Measurements from ENCODE around the gene ADIRF. TPM values are rescaled to one million over a fixed set of nuclear protein-coding genes. Genes with fewer than 3 reads are reported as not detected.
"Not testable (repeated sequence)": the region's sequence is repeated elsewhere in the genome, so short reads cannot be mapped to it uniquely, and the experiment has no call there.

The ADIRF gene
- polyA plus RNA-seq, 4 donors, result 2.9 to 1,065 (median 471) TPM

DNA sequence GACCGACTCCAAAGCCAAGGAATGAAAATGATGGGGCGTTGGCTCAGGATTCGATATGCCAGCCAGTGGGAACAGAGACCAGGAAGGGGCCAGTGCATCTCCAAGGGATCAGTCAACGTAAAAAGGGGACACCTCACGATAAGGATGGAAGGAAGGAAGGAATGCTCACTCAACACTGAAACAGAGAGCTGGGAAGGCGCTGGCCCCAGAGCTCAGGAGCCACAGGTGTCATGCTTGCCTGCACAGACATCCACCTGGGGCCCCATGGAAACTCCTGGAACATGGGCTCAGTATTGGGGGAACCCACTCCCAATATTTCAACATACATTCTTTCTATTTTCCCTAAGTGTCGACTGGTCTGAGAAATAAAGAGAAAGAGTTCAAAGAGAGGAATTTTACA, 16.2 kb upstream of the ADIRF start:
- Histone ChIP-seq H3K4me1 (ENCODE audit: control insufficient read depth in 3 of 3, insufficient read depth in 2 of 3, low read depth in 1 of 3, low read length in 2 of 3) (peaks cover 0 to 12% (median 0%) of the 10 kb centered on the region in 3 donors), H3K36me3 (ENCODE audit: control insufficient read depth in 3 of 3, insufficient read depth in 2 of 3, low read depth in 1 of 3, low read length in 3 of 3) (no peaks in the 10 kb centered on the region), H3K4me3 (ENCODE audit: low read depth in 1 of 3, low read length in 3 of 3) (no peak overlapping the region), H3K27ac (ENCODE audit: low read depth in 1 of 3, low read length in 2 of 3) (no peak overlapping the region), H3K9me3 (ENCODE audit: control insufficient read depth in 2 of 2, insufficient read depth in 1 of 2, low read depth in 1 of 2, low read length in 1 of 2) (peaks cover 0 to 26% of the 10 kb centered on the region in 2 donors), H3K27me3 (ENCODE audit: control insufficient read depth in 3 of 3, insufficient read depth in 3 of 3, low read length in 3 of 3) (peaks cover 0 to 4% (median 0%) of the 10 kb centered on the region in 3 donors)
- no peak for DNase-seq
- 86 to 91% (median 88%) methylated on average over 7 of the region's 7 CpGs for WGBS, 3 donors
- no peak for FAIRE-seq

DNA sequence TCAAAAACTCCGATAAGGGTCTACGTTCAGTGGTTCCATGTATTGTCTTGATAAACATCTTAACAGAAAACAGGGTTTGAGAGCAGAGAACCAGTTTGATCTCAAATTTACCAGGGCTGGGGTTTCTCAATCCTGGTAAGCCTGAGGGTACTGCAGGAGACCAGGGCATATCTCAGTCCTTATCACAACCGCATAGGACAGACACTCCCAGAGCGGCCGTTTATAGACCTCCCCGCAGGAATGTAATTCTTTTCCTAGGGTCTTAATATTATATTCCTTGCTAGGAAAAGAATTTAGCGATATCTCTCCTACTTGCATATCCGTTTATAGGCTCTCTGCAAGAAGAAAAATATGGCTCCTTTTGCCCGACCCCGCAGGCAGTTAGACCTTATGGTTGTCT, 15.6 kb upstream of the ADIRF start:
- not testable (repeated sequence) for H3K27me3 ChIP-seq (ENCODE audit: control insufficient read depth in 3 of 3, insufficient read depth in 3 of 3, low read length in 3 of 3); H3K4me3 ChIP-seq (ENCODE audit: low read depth in 1 of 3, low read length in 3 of 3); FAIRE-seq; H3K36me3 ChIP-seq (ENCODE audit: control insufficient read depth in 3 of 3, insufficient read depth in 2 of 3, low read depth in 1 of 3, low read length in 3 of 3); H3K27ac ChIP-seq (ENCODE audit: low read depth in 1 of 3, low read length in 2 of 3); DNase-seq
- WGBS, 3 donors, result 94 to 95% (median 94%) methylated on average over 10 of the region's 10 CpGs
- H3K9me3 ChIP-seq (ENCODE audit: control insufficient read depth in 2 of 2, insufficient read depth in 1 of 2, low read depth in 1 of 2, low read length in 1 of 2), result peaks cover 0 to 26% of the 10 kb centered on the region in 2 donors
- peaks cover 0 to 12% (median 0%) of the 10 kb centered on the region in 3 donors for H3K4me1 ChIP-seq (ENCODE audit: control insufficient read depth in 3 of 3, insufficient read depth in 2 of 3, low read depth in 1 of 3, low read length in 2 of 3)

DNA sequence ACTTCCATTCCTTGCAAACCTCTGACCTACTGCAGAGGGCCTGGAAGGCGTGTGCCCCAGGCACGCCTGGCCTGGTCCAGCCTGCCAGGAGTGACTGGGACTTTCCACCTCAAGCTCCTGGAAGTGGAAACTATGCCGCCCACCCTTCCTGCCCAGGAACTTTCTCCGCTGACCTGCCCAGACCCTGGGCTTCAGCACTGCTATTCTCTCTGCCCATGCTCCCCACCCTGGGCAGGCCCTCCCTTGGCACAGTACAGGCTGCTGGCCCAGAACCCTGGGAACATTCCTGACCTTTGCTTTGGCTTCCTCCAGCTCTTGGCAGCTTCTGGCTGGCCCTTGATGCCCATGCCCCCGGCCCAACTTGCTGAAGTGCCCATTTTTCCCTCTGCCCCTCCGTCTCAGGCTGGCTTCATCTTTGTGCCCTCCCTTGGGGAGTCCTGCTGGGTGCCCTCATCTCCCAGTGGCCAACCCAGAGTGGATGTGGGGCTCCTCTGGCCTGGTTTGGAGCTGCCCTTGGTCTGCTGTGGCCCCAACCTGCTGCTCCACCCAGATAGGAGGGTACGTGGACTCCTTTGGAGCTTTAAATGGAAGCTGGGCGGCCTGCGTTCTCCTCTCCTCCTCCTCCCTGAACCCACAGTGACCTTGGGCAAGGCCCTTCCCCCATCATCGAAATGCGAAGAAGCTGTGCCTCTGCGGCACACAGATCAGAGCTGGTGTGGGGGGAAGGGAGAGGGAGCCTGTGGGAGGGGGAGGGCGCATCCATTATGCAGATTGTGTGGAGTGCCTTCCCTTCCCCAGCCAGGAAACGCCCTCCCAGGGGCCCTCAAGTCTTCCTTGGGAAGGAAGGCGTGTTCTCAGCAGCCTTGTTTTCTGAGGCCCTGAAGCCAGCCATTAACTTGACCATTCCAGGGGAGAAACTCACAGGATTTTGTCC, 14.3 kb upstream of the ADIRF start:
- H3K4me1 ChIP-seq (ENCODE audit: control insufficient read depth in 3 of 3, insufficient read depth in 2 of 3, low read depth in 1 of 3, low read length in 2 of 3), result peaks cover 0 to 12% (median 0%) of the 10 kb centered on the region in 3 donors
- H3K27ac ChIP-seq (ENCODE audit: low read depth in 1 of 3, low read length in 2 of 3), result peak overlapping the region in 2 of 3 donors; percentile 45 to 78
- WGBS, 3 donors, result 65 to 88% (median 76%) methylated on average over 15 of the region's 15 CpGs
- DNase-seq, result peak in 1 of 2 donors; percentile 46
- no peak for FAIRE-seq
- peaks cover 0 to 4% (median 0%) of the 10 kb centered on the region in 3 donors for H3K27me3 ChIP-seq (ENCODE audit: control insufficient read depth in 3 of 3, insufficient read depth in 3 of 3, low read length in 3 of 3)
- H3K4me3 ChIP-seq (ENCODE audit: low read depth in 1 of 3, low read length in 3 of 3), result no peak overlapping the region
- H3K36me3 ChIP-seq (ENCODE audit: control insufficient read depth in 3 of 3, insufficient read depth in 2 of 3, low read depth in 1 of 3, low read length in 3 of 3), result no peaks in the 10 kb centered on the region
- H3K9me3 ChIP-seq (ENCODE audit: control insufficient read depth in 2 of 2, insufficient read depth in 1 of 2, low read depth in 1 of 2, low read length in 1 of 2), result peaks cover 0 to 26% of the 10 kb centered on the region in 2 donors

DNA sequence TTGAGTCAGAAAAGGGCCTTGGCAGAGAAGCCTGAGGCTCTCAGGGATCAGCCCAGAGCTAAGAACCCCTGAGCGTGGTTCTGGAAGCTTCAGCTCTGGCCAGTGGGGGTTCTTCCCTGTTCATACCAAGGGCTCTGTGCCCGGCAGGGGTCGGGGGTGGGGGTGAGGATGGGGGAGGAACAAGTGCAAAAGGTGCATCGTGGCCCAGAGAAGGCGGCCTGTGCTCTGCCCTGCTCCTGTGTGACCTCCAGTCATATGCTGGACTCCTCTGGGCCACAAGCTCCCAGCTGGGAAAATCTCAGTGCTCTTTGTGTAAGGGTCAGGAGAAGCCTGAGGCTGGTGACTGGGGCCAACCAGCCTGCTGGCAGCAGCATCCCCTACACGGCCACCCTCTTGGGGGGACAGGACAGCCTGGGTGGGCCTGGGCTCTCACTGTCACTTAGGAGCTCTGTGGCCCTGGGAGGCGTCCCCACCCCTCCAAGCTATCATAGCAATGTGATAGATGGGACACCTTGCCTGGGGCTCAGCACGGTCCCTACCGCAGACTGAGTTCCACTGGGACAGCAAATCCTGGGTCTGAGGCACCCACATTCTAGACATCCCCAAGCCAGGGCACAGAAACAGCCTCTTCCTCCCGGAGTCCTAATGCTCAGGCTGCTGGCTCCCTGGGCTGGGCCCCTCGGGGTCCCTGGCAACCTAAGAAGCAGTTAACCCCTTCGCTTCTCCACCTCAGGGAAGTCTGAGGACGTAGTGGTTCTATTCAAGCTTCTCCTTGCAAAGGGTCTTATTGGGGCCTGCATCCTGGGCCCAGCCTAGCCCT, 13.4 kb upstream of the ADIRF start:
- Histone ChIP-seq H3K27ac (ENCODE audit: low read depth in 1 of 3, low read length in 2 of 3) (peak overlapping the region in 2 of 3 donors; percentile 13 to 78), H3K9me3 (ENCODE audit: control insufficient read depth in 2 of 2, insufficient read depth in 1 of 2, low read depth in 1 of 2, low read length in 1 of 2) (peaks cover 0 to 26% of the 10 kb centered on the region in 2 donors), H3K4me3 (ENCODE audit: low read depth in 1 of 3, low read length in 3 of 3) (no peak overlapping the region), H3K4me1 (ENCODE audit: control insufficient read depth in 3 of 3, insufficient read depth in 2 of 3, low read depth in 1 of 3, low read length in 2 of 3) (peaks cover 0 to 12% (median 0%) of the 10 kb centered on the region in 3 donors), H3K36me3 (ENCODE audit: control insufficient read depth in 3 of 3, insufficient read depth in 2 of 3, low read depth in 1 of 3, low read length in 3 of 3) (no peaks in the 10 kb centered on the region), H3K27me3 (ENCODE audit: control insufficient read depth in 3 of 3, insufficient read depth in 3 of 3, low read length in 3 of 3) (peaks cover 0 to 4% (median 0%) of the 10 kb centered on the region in 3 donors)
- FAIRE-seq (no peak), DNase-seq (no peak)
- 68 to 86% (median 84%) methylated on average over 13 of the region's 13 CpGs for WGBS, 3 donors

DNA sequence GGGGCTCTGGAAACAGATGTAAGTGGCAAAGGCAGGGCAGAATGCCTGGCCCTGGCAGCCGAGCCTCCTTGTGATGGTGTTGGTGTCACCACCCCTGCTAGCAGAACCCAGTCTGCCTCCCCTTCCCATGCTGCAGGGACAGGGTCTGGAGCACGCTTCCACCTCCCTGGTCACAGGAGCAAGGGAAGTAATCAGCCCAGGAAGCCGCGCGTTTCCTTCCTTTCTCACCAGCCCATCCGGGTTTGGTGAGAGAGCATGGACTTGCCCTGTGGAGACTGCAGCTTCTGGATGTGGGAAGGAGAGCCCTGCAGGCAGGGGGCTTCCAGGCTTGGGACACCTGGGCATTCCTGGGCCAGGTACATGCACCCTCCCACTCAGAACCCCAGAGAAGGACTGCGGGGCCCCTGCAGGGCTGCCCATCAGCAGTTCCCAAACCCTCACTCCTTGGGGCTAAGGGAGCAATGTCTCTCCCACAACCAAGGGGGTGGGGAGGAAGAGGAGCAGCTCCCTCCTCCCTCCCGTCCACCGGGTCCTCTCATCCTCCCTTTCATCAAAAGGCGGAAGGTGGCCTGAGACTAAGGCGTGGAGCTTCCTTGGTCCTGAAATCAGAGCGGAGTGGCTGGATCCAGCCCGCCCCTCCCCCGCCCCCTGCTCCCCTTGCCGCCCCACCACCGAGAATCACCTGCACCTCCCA, 12.6 kb upstream of the ADIRF start:
- Histone ChIP-seq H3K4me3 (ENCODE audit: low read depth in 1 of 3, low read length in 3 of 3) (peak overlapping the region in 1 of 3 donors; percentile 12), H3K4me1 (ENCODE audit: control insufficient read depth in 3 of 3, insufficient read depth in 2 of 3, low read depth in 1 of 3, low read length in 2 of 3) (peaks cover 0 to 12% (median 0%) of the 10 kb centered on the region in 3 donors), H3K27me3 (ENCODE audit: control insufficient read depth in 3 of 3, insufficient read depth in 3 of 3, low read length in 3 of 3) (peaks cover 0 to 4% (median 0%) of the 10 kb centered on the region in 3 donors), H3K9me3 (ENCODE audit: control insufficient read depth in 2 of 2, insufficient read depth in 1 of 2, low read depth in 1 of 2, low read length in 1 of 2) (peaks cover 0 to 26% of the 10 kb centered on the region in 2 donors), H3K36me3 (ENCODE audit: control insufficient read depth in 3 of 3, insufficient read depth in 2 of 3, low read depth in 1 of 3, low read length in 3 of 3) (no peaks in the 10 kb centered on the region), H3K27ac (ENCODE audit: low read depth in 1 of 3, low read length in 2 of 3) (peak overlapping the region in 1 of 3 donors; percentile 78)
- FAIRE-seq (no peak), DNase-seq (no peak)
- WGBS, 3 donors, result 65 to 82% (median 75%) methylated on average over 10 to 16 of the region's 16 CpGs

DNA sequence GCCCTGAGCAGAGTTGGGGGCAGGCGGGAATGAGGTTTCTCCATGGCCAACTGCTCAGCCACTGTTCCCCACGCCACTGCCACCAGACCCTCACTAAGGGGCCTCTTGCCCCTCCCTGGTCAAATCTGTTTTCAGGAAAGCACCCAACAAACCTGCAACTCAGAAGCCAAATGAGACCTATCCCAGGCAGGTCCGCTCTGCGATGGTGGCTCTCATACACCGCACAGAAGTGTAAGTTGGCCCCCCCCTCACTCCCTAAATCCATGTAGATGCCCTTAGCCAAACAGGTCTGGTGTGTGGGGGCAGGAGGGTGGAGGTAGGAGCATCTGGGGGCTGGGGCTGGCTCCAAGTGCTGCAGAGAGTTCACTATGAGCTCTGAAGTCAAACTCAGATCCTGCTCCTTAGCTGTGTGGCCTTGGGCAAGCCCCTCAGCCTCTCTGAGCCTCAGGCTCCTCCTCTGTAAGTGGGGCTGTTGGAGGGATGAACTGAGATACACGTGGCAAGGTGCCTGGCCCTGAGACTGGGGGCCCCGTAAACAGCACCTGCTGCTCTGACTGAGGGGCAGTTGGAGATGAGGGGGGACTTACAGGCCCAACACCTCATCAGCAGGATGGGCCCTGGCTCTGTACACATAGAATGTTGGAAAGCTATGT, 12.0 kb upstream of the ADIRF start:
- peaks cover 0 to 12% (median 0%) of the 10 kb centered on the region in 3 donors for H3K4me1 ChIP-seq (ENCODE audit: control insufficient read depth in 3 of 3, insufficient read depth in 2 of 3, low read depth in 1 of 3, low read length in 2 of 3)
- H3K27ac ChIP-seq (ENCODE audit: low read depth in 1 of 3, low read length in 2 of 3), result peak overlapping the region in 1 of 3 donors; percentile 66
- FAIRE-seq, result no peak
- H3K36me3 ChIP-seq (ENCODE audit: control insufficient read depth in 3 of 3, insufficient read depth in 2 of 3, low read depth in 1 of 3, low read length in 3 of 3), result no peaks in the 10 kb centered on the region
- 62 to 77% (median 66%) methylated on average over 7 of the region's 7 CpGs for WGBS, 3 donors
- peaks cover 0 to 4% (median 0%) of the 10 kb centered on the region in 3 donors for H3K27me3 ChIP-seq (ENCODE audit: control insufficient read depth in 3 of 3, insufficient read depth in 3 of 3, low read length in 3 of 3)
- DNase-seq, result no peak
- H3K9me3 ChIP-seq (ENCODE audit: control insufficient read depth in 2 of 2, insufficient read depth in 1 of 2, low read depth in 1 of 2, low read length in 1 of 2), result peaks cover 0 to 25% of the 10 kb centered on the region in 2 donors
- peak overlapping the region in 1 of 3 donors; percentile 7 for H3K4me3 ChIP-seq (ENCODE audit: low read depth in 1 of 3, low read length in 3 of 3)

DNA sequence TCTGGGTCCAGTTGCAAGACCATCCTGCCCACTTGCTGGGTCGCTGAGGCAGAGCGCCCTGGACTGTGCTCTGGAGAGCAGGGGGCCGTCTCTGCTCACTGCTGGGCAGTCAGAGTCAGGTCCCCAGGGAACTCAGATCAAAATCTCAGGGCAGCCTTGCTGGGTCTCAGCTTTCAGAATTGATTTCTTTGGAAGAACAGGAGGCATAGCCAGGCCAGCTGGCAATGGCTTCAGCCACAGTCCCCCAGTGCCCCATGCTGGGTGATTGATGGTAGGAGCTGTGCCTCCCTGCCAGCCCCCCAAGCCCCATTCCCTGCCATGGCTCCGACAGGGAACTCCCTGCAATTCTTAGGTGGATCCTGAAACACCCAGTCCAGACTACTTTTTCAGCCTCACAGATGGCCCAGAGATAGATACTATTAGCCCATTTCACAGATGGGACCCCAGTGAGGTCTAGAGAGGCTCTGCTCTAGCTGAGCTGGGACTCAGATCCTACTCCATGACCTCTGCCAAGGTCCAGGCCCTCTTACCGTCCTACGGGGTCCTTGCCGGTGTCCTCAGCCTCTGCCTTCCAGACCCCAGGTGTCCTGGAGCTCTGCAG, 11.3 kb upstream of the ADIRF start:
- FAIRE-seq, result no peak

More for the DNA sequence above, 11.3 kb upstream of the ADIRF start:
- Histone ChIP-seq H3K4me3 (ENCODE audit: low read depth in 1 of 3, low read length in 3 of 3) (peak overlapping the region in 1 of 3 donors; percentile 5), H3K36me3 (ENCODE audit: control insufficient read depth in 3 of 3, insufficient read depth in 2 of 3, low read depth in 1 of 3, low read length in 3 of 3) (no peaks in the 10 kb centered on the region), H3K4me1 (ENCODE audit: control insufficient read depth in 3 of 3, insufficient read depth in 2 of 3, low read depth in 1 of 3, low read length in 2 of 3) (peaks cover 0 to 12% (median 0%) of the 10 kb centered on the region in 3 donors), H3K27ac (ENCODE audit: low read depth in 1 of 3, low read length in 2 of 3) (peak overlapping the region in 1 of 3 donors; percentile 66), H3K9me3 (ENCODE audit: control insufficient read depth in 2 of 2, insufficient read depth in 1 of 2, low read depth in 1 of 2, low read length in 1 of 2) (peaks cover 0 to 18% of the 10 kb centered on the region in 2 donors), H3K27me3 (ENCODE audit: control insufficient read depth in 3 of 3, insufficient read depth in 3 of 3, low read length in 3 of 3) (peaks cover 0 to 4% (median 0%) of the 10 kb centered on the region in 3 donors)
- no peak for DNase-seq
- WGBS, 3 donors, result 75 to 83% (median 81%) methylated on average over 7 of the region's 7 CpGs
